Testis (tissue), 3 donors: ENCODE results near the gene OR2B6. TPM values are rescaled to one million over a fixed set of nuclear protein-coding genes. Genes with fewer than 3 reads are reported as not detected.

ENCODE experiments used
- DNase-seq: peaks from one replicate; pipeline ENCODE4 v3.0.0-alpha.2; 2019
- H3K27ac ChIP-seq, 2 donors: fragments of 200-600 bp; sonication (generic); one replicate each; pipeline ENCODE4 v1.5.1; 2019
- H3K27me3 ChIP-seq: fragments of 200-600 bp; sonication (generic); one replicate; pipeline ENCODE4 v1.5.1; 2019
- H3K36me3 ChIP-seq: fragments of 200-600 bp; sonication (generic); one replicate; pipeline ENCODE4 v1.5.1; 2017; ENCODE audit warnings: low read depth; ENCODE audit errors: missing control alignments
- H3K4me1 ChIP-seq: fragments of 200-600 bp; sonication (generic); one replicate; pipeline ENCODE4 v1.5.1; 2019
- H3K4me3 ChIP-seq, 2 donors: fragments of 200-600 bp; sonication (generic); one replicate each; pipeline ENCODE4 v1.5.1; 2017 to 2019
- H3K9me3 ChIP-seq: fragments of 200-600 bp; sonication (generic); one replicate; pipeline ENCODE4 v1.5.1; 2017
- CTCF ChIP-seq, 3 experiments: fragments of 450-650 bp in 2 of 3; fragments of 200-600 bp in 1 of 3; sonication (generic) in 1 of 3; IDR thresholded peaks; one replicate each; pipeline ENCODE4 v1.5.1; 2016 to 2019; ENCODE audit warnings: antibody characterized with exemption in 3 of 3, mild to moderate bottlenecking in 2 of 3, moderate library complexity in 1 of 3
- POLR2A ChIP-seq: fragments of 450-650 bp; IDR thresholded peaks from one replicate; pipeline ENCODE4 v1.6.1; 2017; ENCODE audit warnings: antibody characterized with exemption, mild to moderate bottlenecking, moderate library complexity
- WGBS, 2 donors: methylation state at CpG; one replicate each; pipeline ENCODE4 v1.1.5; 2018; 5-methylcytosine and 5-hydroxymethylcytosine counted together
- intact Hi-C: fragments of 100-400 bp; cut with DNase I; formaldehyde crosslinking; loops from one replicate; pipeline ENCODE4 v1.15.1; 2023; ENCODE audit warnings: low total_unique reads
- polyA plus RNA-seq: library from polyadenylated mRNA; stranded (reverse); fragments of 350-450 nt; fragmentation: Illumina TruSeq; extraction: RNeasy Lipid Tissue Mini Kit (QIAGEN cat#74804); gene quantifications from one replicate; pipeline ENCODE4 v1.2.3, GENCODE V29; 2014; ENCODE audit warnings: low read depth, low replicate concordance; ENCODE audit not compliant: insufficient read depth
- total RNA-seq, 2 donors: library from RNA; depleted of rRNA; stranded (reverse); fragments of >200 nt; gene quantifications; one replicate each; pipeline ENCODE4 v1.2.3, GENCODE V29; 2016

The OR2B6 gene
- total and polyA plus RNA-seq, 3 donors from 2014 or later = 1.0 TPM; not detected in 2

- no peak overlapping the region for H3K4me3 ChIP-seq
- intact Hi-C loops = no loop called here
- H3K9me3 ChIP-seq = no peaks in the 10 kb centered on the region
- H3K27me3 ChIP-seq = no peaks in the 10 kb centered on the region
- 87 to 92% methylated on average over 4 of the region's 4 CpGs for WGBS, 2 donors
- no peak for TF ChIP-seq POLR2A
- no peak for TF ChIP-seq CTCF (IDR thresholded peaks at IDR 0.05)
- DNase-seq = no peak
- H3K27ac ChIP-seq = no peak overlapping the region
- H3K4me1 ChIP-seq = no peaks in the 10 kb centered on the region
- no peaks in the 10 kb centered on the region for H3K36me3 ChIP-seq
These were observed 15.7 kb downstream of the OR2B6 start for GRCh38 chr6:27972750-27973149.

DNA sequence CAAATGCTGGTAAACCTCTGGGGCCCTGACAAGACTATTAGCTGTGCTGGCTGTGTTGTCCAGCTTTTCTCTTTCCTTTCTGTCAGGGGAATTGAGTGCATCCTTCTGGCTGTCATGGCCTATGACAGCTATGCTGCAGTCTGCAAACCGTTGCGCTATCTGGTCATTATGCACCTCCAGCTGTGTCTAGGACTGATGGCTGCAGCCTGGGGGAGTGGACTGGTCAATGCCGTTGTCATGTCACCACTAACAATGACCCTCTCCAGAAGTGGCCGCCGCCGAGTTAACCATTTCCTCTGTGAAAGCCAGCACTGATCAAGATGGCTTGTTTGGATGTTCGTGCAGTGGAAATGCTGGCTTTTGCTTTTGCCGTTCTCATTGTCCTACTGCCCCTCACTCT lies 20.3 kb downstream of the OR2B6 start:
- TF ChIP-seq POLR2A (no peak), CTCF (IDR thresholded peaks at IDR 0.05) (no peak)
- Histone ChIP-seq H3K36me3 (no peaks in the 10 kb centered on the region), H3K27ac (no peak overlapping the region), H3K4me1 (no peaks in the 10 kb centered on the region), H3K4me3 (no peak overlapping the region), H3K9me3 (no peaks in the 10 kb centered on the region), H3K27me3 (no peaks in the 10 kb centered on the region)
- DNase-seq = no peak
- intact Hi-C loops = no loop called here
- WGBS, 2 donors = 58 to 65% methylated on average over 8 of the region's 8 CpGs

DNA sequence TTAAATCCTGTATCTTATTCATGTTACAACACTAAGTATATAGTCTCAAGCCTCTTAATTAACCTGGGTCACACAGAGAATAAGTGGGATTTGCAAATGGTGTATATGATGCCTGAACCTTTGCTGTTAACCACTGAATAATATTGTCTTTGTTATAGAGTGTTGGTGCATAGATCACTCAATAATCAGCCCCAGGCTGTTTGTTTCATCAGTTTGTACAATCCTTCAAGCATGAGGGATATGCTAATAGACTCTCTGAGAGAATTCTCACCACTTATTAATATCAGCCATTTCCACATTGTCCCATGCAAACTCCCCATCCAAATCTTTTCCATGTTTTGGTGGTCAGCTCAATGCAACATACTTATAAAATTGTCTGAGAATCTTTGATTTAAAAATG lies 21.7 kb downstream of the OR2B6 start:
- TF ChIP-seq POLR2A = no peak
- Histone ChIP-seq H3K4me1 (no peaks in the 10 kb centered on the region), H3K9me3 (no peaks in the 10 kb centered on the region), H3K4me3 (no peak overlapping the region), H3K27me3 (no peaks in the 10 kb centered on the region), H3K36me3 (no peaks in the 10 kb centered on the region), H3K27ac (no peak overlapping the region)
- DNase-seq = no peak
- intact Hi-C loops = no loop called here

GRCh38 chr6:27980111-27980510 lies 23.1 kb downstream of the OR2B6 start:
- Histone ChIP-seq H3K9me3 (no peaks in the 10 kb centered on the region), H3K27me3 (no peaks in the 10 kb centered on the region), H3K36me3 (no peaks in the 10 kb centered on the region), H3K27ac (no peak overlapping the region), H3K4me1 (no peaks in the 10 kb centered on the region), H3K4me3 (no peak overlapping the region)
- no peak for DNase-seq
- 41 to 58% methylated on average over 1 of the region's 1 CpG for WGBS, 2 donors
- intact Hi-C loops = no loop called here
- no peak for TF ChIP-seq POLR2A
- TF ChIP-seq CTCF (IDR thresholded peaks at IDR 0.05) = no peak

DNA sequence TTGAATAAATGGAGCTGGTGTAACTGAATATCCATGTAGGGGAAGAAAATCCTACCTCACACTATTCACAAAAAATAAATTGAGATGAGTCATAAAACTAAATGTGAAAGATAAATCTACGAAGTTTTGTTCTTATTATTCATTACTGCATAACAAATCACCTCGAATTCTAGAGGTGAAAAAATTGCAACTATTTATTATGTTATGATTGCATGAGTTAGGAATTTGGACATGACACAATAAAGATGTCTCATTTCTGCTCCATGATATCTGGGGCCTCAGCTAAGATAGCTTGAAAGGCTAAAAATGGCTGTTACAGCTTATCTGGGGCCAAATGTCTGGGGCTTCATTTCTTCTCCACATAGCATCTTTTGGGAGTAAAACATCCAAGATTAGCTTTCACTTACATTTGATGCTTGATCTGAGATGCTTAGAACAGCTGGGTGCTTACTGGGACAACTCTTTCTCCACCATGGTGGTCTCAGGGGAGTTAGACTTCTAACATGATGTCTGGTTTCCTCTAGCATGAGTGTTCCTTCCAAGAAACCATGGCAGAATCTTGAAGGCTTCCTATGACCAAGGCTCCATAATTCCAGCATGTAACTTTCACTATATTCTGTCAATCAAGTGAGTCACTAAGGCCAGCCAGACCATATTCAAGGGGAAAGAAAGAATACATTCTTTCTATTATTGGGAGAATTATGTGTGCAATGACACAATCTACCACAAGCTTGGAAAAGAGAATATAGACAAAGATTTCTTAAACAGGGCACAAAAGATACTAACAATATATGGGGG lies 30.1 kb downstream of the OR2B6 start:
- Histone ChIP-seq H3K27ac (no peak overlapping the region), H3K9me3 (no peaks in the 10 kb centered on the region), H3K4me3 (no peak overlapping the region), H3K36me3 (no peaks in the 10 kb centered on the region), H3K4me1 (no peaks in the 10 kb centered on the region), H3K27me3 (no peaks in the 10 kb centered on the region)
- intact Hi-C loops = no loop called here
- TF ChIP-seq POLR2A = no peak
- TF ChIP-seq CTCF (IDR thresholded peaks at IDR 0.05) = no peak
- 29 to 35% methylated on average over 2 of the region's 2 CpGs for WGBS, 2 donors
- DNase-seq = no peak
